HEK293T (cell line): Measurements from ENCODE around the gene TTLL7.
A peak's percentile ranks its signal among the peaks of the same experiment; 100 is the strongest.

Experiments used
- CTCF ChIA-PET: fragments of 350-600 bp; formaldehyde crosslinking; extraction: SDS; loops from one replicate; lab custom pipeline; 2021; ENCODE audit warnings: antibody characterized with exemption, inconsistent platforms; lab: Yijun Ruan, JAX
- POLR2A ChIA-PET: fragments of 350-600 bp; formaldehyde crosslinking; extraction: SDS; loops from one replicate; lab custom pipeline; 2020; ENCODE audit warnings: antibody characterized with exemption, inconsistent platforms; lab: Yijun Ruan, JAX
- DNase-seq: peaks from one replicate; pipeline ENCODE4 v3.0.0; 2012; ENCODE audit warnings: mixed read lengths; ENCODE audit errors: extremely low spot score
- ARNT ChIP-seq: fragments of 450-650 bp; IDR thresholded peaks from 2 replicates; pipeline ENCODE4 v1.6.1; 2017; ENCODE audit warnings: mild to moderate bottlenecking
- BHLHE40 ChIP-seq: fragments of 450-650 bp; IDR thresholded peaks from 2 replicates; pipeline ENCODE4 v1.6.1; 2016; ENCODE audit warnings: mild to moderate bottlenecking, moderate library complexity, borderline replicate concordance
- CTBP1 ChIP-seq: fragments of 450-650 bp; IDR thresholded peaks from 2 replicates; pipeline ENCODE4 v1.6.1; 2016; ENCODE audit warnings: borderline replicate concordance
- ELF4 ChIP-seq: fragments of 450-650 bp; IDR thresholded peaks from 2 replicates; pipeline ENCODE4 v1.6.1; 2017; ENCODE audit warnings: antibody characterized with exemption
- FOXA1 ChIP-seq: fragments of 450-650 bp; IDR thresholded peaks from 2 replicates; pipeline ENCODE4 v1.6.1; 2016; ENCODE audit warnings: mild to moderate bottlenecking
- FOXK2 ChIP-seq: fragments of 450-650 bp; IDR thresholded peaks from 2 replicates; pipeline ENCODE4 v1.6.1; 2016; ENCODE audit warnings: mild to moderate bottlenecking
- FOXM1 ChIP-seq: fragments of 450-650 bp; IDR thresholded peaks from 2 replicates; pipeline ENCODE4 v1.6.1; 2017; ENCODE audit warnings: mild to moderate bottlenecking, borderline replicate concordance
- HDGF ChIP-seq: fragments of 450-650 bp; IDR thresholded peaks from 2 replicates; pipeline ENCODE4 v1.6.1; 2017; ENCODE audit warnings: antibody characterized with exemption, borderline replicate concordance
- L3MBTL2 ChIP-seq: fragments of 450-650 bp; conservative IDR thresholded peaks from 2 replicates; pipeline ENCODE4 v1.6.1; 2016; ENCODE audit warnings: mild to moderate bottlenecking
- LEF1 ChIP-seq: fragments of 450-650 bp; IDR thresholded peaks from 2 replicates; pipeline ENCODE4 v1.6.1; 2017; ENCODE audit warnings: mild to moderate bottlenecking, borderline replicate concordance
- NFRKB ChIP-seq: fragments of 450-650 bp; IDR thresholded peaks from 2 replicates; pipeline ENCODE4 v1.6.1; 2016; ENCODE audit warnings: mild to moderate bottlenecking, moderate library complexity
- PKNOX1 ChIP-seq: fragments of 450-650 bp; IDR thresholded peaks from 2 replicates; pipeline ENCODE4 v1.6.1; 2016
- SP1 ChIP-seq: fragments of 450-650 bp; IDR thresholded peaks from 2 replicates; pipeline ENCODE4 v1.6.1; 2017
- SUZ12 ChIP-seq: fragments of 450-650 bp; IDR thresholded peaks from 2 replicates; pipeline ENCODE4 v1.6.1; 2016; ENCODE audit warnings: mild to moderate bottlenecking
- TARDBP ChIP-seq: fragments of 450-650 bp; IDR thresholded peaks from 2 replicates; pipeline ENCODE4 v1.6.1; 2016
- ZNF384 ChIP-seq: fragments of 450-650 bp; IDR thresholded peaks from 2 replicates; pipeline ENCODE4 v1.6.1; 2016

The TTLL7 gene

GRCh38 chr1:83958704-83959103 lies 40.2 kb downstream of the TTLL7 start:
- DNase-seq: no peak
- TF ChIP-seq FOXA1 (no peak), HDGF (no peak), CTBP1 (no peak), LEF1 (no peak), ELF4 (no peak), PKNOX1 (no peak), ZNF384 (no peak), FOXM1 (no peak), SUZ12 (no peak), NFRKB (no peak)
- ChIA-PET CTCF (interaction anchor here (0.6 kb wide), 1 partner anchor 142 kb away, joined by 3 read pairs; no protein-coding TSS in a partner anchor), POLR2A (no interaction called here)

GRCh38 chr1:83954166-83954823 lies 44.6 kb downstream of the TTLL7 start:
- TF ChIP-seq L3MBTL2 (no peak), FOXA1 (no peak), FOXM1 (no peak), ZNF384 (no peak), TARDBP (no peak), NFRKB (no peak), ELF4 (no peak), CTBP1 (no peak), SUZ12 (no peak), SP1 (no peak), LEF1 (no peak), FOXK2 (no peak), BHLHE40 (no peak), PKNOX1 (no peak), ARNT (no peak), HDGF (no peak)
- ChIA-PET CTCF (no interaction called here), POLR2A (no interaction called here)
- no peak for DNase-seq

DNA sequence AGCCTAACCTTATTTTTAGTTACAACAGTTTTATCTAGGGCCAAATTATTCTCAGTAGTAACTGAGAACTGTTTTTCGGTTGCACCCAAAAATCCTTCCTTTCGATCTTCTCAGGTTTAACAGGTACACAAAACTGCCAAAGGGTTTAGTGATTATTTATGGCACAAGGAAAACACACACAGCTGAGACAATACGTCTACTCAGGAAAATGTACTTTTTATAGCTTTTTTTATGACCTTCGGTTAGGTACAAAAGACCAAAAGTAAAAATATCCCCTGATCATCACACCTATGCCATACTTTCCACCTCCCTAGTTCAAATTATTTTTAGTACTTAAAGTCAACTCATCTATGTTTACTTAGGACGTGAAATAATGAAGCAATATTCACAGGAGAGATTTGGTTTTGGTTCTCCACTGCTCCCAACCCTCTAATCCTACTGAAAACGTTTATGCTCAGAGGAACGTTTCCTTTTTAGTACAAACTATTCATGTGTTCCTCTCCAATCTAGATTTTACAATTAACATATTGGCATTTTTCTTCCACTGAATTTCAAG lies 48.7 kb downstream of the TTLL7 start:
- DNase-seq: no peak
- TF ChIP-seq LEF1 (no peak), CTBP1 (peak; percentile 66; the same call in 1 of the 2 replicates), PKNOX1 (peak; percentile 61; the same call in 1 of the 2 replicates)
- ChIA-PET POLR2A (no interaction called here), CTCF (no interaction called here)

DNA sequence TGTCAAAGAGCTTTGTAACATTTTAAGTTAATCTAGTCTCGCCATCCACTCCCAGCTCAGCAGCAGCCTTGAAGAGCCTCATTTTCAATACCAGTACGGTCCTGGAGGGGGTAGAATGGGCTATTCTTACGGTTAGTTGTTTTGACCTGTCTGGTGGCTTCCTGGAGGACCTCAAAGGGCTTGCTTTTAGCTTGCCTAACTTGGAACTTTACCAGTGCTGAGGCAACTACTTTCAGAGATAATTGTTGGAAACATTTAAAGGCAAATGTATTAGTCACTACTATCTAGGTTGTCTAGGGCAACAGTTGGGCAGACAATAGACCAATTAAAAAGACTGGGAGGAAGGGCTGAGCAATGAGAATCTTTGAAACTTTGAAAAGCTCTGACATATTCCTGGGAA lies 56.0 kb downstream of the TTLL7 start:
- CTCF ChIA-PET: interaction anchor here (0.8 kb wide), 1 partner anchor 11 kb away, joined by 3 read pairs; no protein-coding TSS in a partner anchor
- DNase-seq: no peak
- TF ChIP-seq FOXA1 (no peak), FOXK2 (no peak), PKNOX1 (no peak), ARNT (no peak), SP1 (no peak), HDGF (no peak), TARDBP (no peak), ELF4 (no peak), ZNF384 (no peak), SUZ12 (no peak)
- POLR2A ChIA-PET: no interaction called here

- DNase-seq: no peak
- POLR2A ChIA-PET: no interaction called here
- CTCF ChIA-PET: interaction anchor here (0.6 to 1.4 kb wide), 3 partner anchors 188 to 670 kb away, joined by 3 to 4 read pairs (median 3); no protein-coding TSS in a partner anchor
- TF ChIP-seq ZNF384 (no peak), PKNOX1 (no peak), TARDBP (no peak), FOXM1 (no peak), HDGF (no peak), BHLHE40 (no peak), ELF4 (no peak), SUZ12 (no peak), NFRKB (no peak), CTBP1 (no peak), FOXK2 (no peak), L3MBTL2 (no peak)
These were observed 64.4 kb downstream of the TTLL7 start for GRCh38 chr1:83934550-83934949.
